OCI-LY7 (cell line): ENCODE results near the gene AGBL4. TPM values are rescaled to one million over a fixed set of nuclear protein-coding genes. Genes with fewer than 3 reads are reported as not detected.

Experiments
- BruUV-seq: library from RNA; stranded (reverse); fragments of 400-500 nt; replicated peaks from 2 replicates; lab custom pipeline; 2021; lab: Mats Ljungman, UMichigan
- CTCF ChIA-PET: fragments of 300-600 bp; sonication (Branson Sonifier 250); formaldehyde crosslinking; loops from one replicate; lab custom pipeline; 2022; ENCODE audit warnings: antibody characterized with exemption; ENCODE audit not compliant: unreplicated experiment; lab: Charles Lee
- POLR2A ChIA-PET: fragments of 300-600 bp; sonication (Branson Sonifier 250); formaldehyde crosslinking; loops from one replicate; lab custom pipeline; 2022; ENCODE audit warnings: antibody characterized with exemption; lab: Charles Lee
- DNase-seq: peaks from one replicate; pipeline ENCODE4 v3.0.0-alpha.2; 2015; ENCODE audit warnings: low spot score
- H2AFZ ChIP-seq: fragments of 200-600 bp; sonication (generic), shearing (Covaris generic); 2 replicates; pipeline ENCODE4 v1.6.1; 2014; ENCODE audit warnings: mild to moderate bottlenecking, antibody characterized with exemption, low read length, moderate library complexity
- H3K27ac ChIP-seq: fragments of 200-600 bp; sonication (generic); 2 replicates; pipeline ENCODE4 v1.5.1; 2014; ENCODE audit warnings: mixed run types, low read depth, mild to moderate bottlenecking, moderate library complexity, low read length, inconsistent platforms; ENCODE audit not compliant: poor library complexity, severe bottlenecking
- H3K36me3 ChIP-seq: fragments of 200-600 bp; sonication (generic); 2 replicates; pipeline ENCODE4 v1.6.1; 2014; ENCODE audit warnings: mild to moderate bottlenecking, antibody characterized with exemption, low read length, moderate library complexity, mixed read lengths; ENCODE audit not compliant: insufficient read depth
- H3K4me1 ChIP-seq: fragments of 200-600 bp; sonication (generic); 2 replicates; pipeline ENCODE4 v1.5.1; 2014; ENCODE audit warnings: mild to moderate bottlenecking, low read length; ENCODE audit not compliant: insufficient read depth, poor library complexity, severe bottlenecking
- H3K4me2 ChIP-seq: fragments of 200-600 bp; sonication (generic); 2 replicates; pipeline ENCODE4 v1.6.1; 2014; ENCODE audit warnings: mild to moderate bottlenecking, low read length
- H3K4me3 ChIP-seq: fragments of 200-600 bp; sonication (generic); 2 replicates; pipeline ENCODE4 v1.5.1; 2014; ENCODE audit warnings: mild to moderate bottlenecking, low read depth, low read length; ENCODE audit not compliant: poor library complexity, severe bottlenecking
- H3K79me2 ChIP-seq: fragments of 200-600 bp; sonication (generic); 2 replicates; pipeline ENCODE4 v1.6.1; 2016; ENCODE audit warnings: low read depth, mild to moderate bottlenecking, low read length, moderate library complexity, mixed read lengths; ENCODE audit not compliant: insufficient read depth
- H3K9me2 ChIP-seq: fragments of 200-600 bp; sonication (generic); 2 replicates; pipeline ENCODE4 v1.6.1; 2016; ENCODE audit warnings: mild to moderate bottlenecking, low read length, mixed read lengths; ENCODE audit not compliant: insufficient read depth
- H3K9me3 ChIP-seq: fragments of 200-600 bp; sonication (generic); 2 replicates; pipeline ENCODE4 v1.6.1; 2014; ENCODE audit warnings: mild to moderate bottlenecking, mixed run types, low read length, mixed read lengths
- H4K20me1 ChIP-seq: fragments of 200-600 bp; sonication (generic); 2 replicates; pipeline ENCODE4 v1.6.1; 2014; ENCODE audit warnings: mild to moderate bottlenecking, antibody characterized with exemption, low read length, moderate library complexity, mixed read lengths; ENCODE audit not compliant: insufficient read depth
- CTCF ChIP-seq: fragments of 200-600 bp; sonication (generic); conservative IDR thresholded peaks from 2 replicates; pipeline ENCODE4 v1.5.1; 2014; ENCODE audit warnings: mild to moderate bottlenecking, antibody characterized with exemption, low read length, moderate library complexity, mixed read lengths
- EZH2phosphoT487 ChIP-seq: fragments of 200-600 bp; sonication (generic); IDR thresholded peaks from 2 replicates; pipeline ENCODE4 v1.6.1; 2018; ENCODE audit warnings: low read depth, borderline replicate concordance, mild to moderate bottlenecking, mixed run types, antibody characterized with exemption, low read length, moderate library complexity, mixed read lengths
- intact Hi-C: fragments of 100-400 bp; cut with micrococcal nuclease; formaldehyde crosslinking; loops from one replicate; pipeline ENCODE4 v1.10.0; 2022; ENCODE audit not compliant: unreplicated experiment
- total RNA-seq, 2 experiments: library from RNA; depleted of rRNA in 1 of 2; stranded (reverse); fragments of >200 nt in 1 of 2; shearing (Covaris generic) in 1 of 2; gene quantifications; 2 replicates each; pipeline ENCODE4 v1.2.3, GENCODE V29; 2014 to 2022

AGBL4 gene
- total RNA-seq, 2 experiments from 2014 or later = not detected

- POLR2A ChIA-PET = interaction anchor here (0.6 kb wide), 1 partner anchor 862 kb away, joined by 3 read pairs; no protein-coding TSS in a partner anchor
- Histone ChIP-seq H3K4me1 (no peaks in the 10 kb centered on the region), H4K20me1 (no peaks in the 10 kb centered on the region), H2AFZ (no peak overlapping the region), H3K4me2 (no peak overlapping the region), H3K27ac (no peak overlapping the region), H3K9me2 (no peaks in the 10 kb centered on the region), H3K79me2 (no peaks in the 10 kb centered on the region), H3K9me3 (no peaks in the 10 kb centered on the region), H3K36me3 (no peaks in the 10 kb centered on the region), H3K4me3 (no peak overlapping the region)
- TF ChIP-seq EZH2phosphoT487 (no peak), CTCF (no peak)
- intact Hi-C loops = no loop called here
- BruUV-seq = no TSS peak
- CTCF ChIA-PET = no interaction called here
- DNase-seq = no peak
Observed at GRCh38 chr1:48739091-48739490, 1284.7 kb downstream of the AGBL4 start.

GRCh38 chr1:48738356-48738755 is 1285.4 kb downstream of the AGBL4 start:
- no peaks in the 10 kb centered on the region for H3K4me1 ChIP-seq
- H2AFZ ChIP-seq = no peak overlapping the region
- no peak overlapping the region for H3K4me2 ChIP-seq
- no peak overlapping the region for H3K4me3 ChIP-seq
- no peak for DNase-seq
- no peaks in the 10 kb centered on the region for H3K9me3 ChIP-seq
- no peaks in the 10 kb centered on the region for H4K20me1 ChIP-seq
- no peaks in the 10 kb centered on the region for H3K79me2 ChIP-seq
- no TSS peak for BruUV-seq
- H3K27ac ChIP-seq = no peak overlapping the region
- H3K36me3 ChIP-seq = no peaks in the 10 kb centered on the region
- H3K9me2 ChIP-seq = no peaks in the 10 kb centered on the region
- CTCF ChIA-PET = no interaction called here
- POLR2A ChIA-PET = no interaction called here
- no peak for TF ChIP-seq EZH2phosphoT487
- no peak for TF ChIP-seq CTCF
- intact Hi-C loops = no loop called here

GRCh38 chr1:48735796-48736195 is 1288.0 kb downstream of the AGBL4 start:
- Histone ChIP-seq H3K27ac (no peak overlapping the region), H3K4me3 (no peak overlapping the region), H4K20me1 (no peaks in the 10 kb centered on the region), H3K4me1 (no peaks in the 10 kb centered on the region), H2AFZ (no peak overlapping the region), H3K9me3 (no peaks in the 10 kb centered on the region), H3K9me2 (no peaks in the 10 kb centered on the region), H3K4me2 (no peak overlapping the region), H3K79me2 (no peaks in the 10 kb centered on the region), H3K36me3 (no peaks in the 10 kb centered on the region)
- CTCF ChIA-PET = no interaction called here
- intact Hi-C loops = no loop called here
- no TSS peak for BruUV-seq
- POLR2A ChIA-PET = interaction anchor here (1.4 kb wide), 1 partner anchor 17 kb away, joined by 3 read pairs; no protein-coding TSS in a partner anchor
- TF ChIP-seq EZH2phosphoT487 (no peak), CTCF (no peak)
- no peak for DNase-seq
